Measurements from ENCODE around the gene EEF1E1.

Gene EEF1E1

GRCh38 chr6:8110725-8111124 lies 8.4 kb upstream of the EEF1E1 start:
- Histone ChIP-seq H3K4me1 (ENCODE audit: control insufficient read depth, insufficient read depth, low read length) (no peaks in the 10 kb centered on the region), H3K9ac (ENCODE audit: low read length) (no peak overlapping the region), H3K27ac (ENCODE audit: low read depth, low read length) (no peak overlapping the region), H3K36me3 (ENCODE audit: control insufficient read depth, insufficient read depth, low read length) (no peaks in the 10 kb centered on the region), H3K4me3 (ENCODE audit: low read length) (no peak overlapping the region), H3K27me3 (ENCODE audit: control insufficient read depth, insufficient read depth, low read length) (no peaks in the 10 kb centered on the region)

- H3K27me3 ChIP-seq (ENCODE audit: control insufficient read depth, insufficient read depth, low read length) = no peaks in the 10 kb centered on the region
- no peak overlapping the region for H3K9ac ChIP-seq (ENCODE audit: low read length)
These were observed 7.9 kb upstream of the EEF1E1 start for GRCh38 chr6:8110117-8110721.

GRCh38 chr6:8108759-8109539 lies 6.6 kb upstream of the EEF1E1 start:
- no peak overlapping the region for H3K27ac ChIP-seq (ENCODE audit: low read depth, low read length)

More at GRCh38 chr6:8110117-8110721, 7.9 kb upstream of the EEF1E1 start:
- no peak overlapping the region for H3K4me3 ChIP-seq (ENCODE audit: low read length)
- H3K36me3 ChIP-seq (ENCODE audit: control insufficient read depth, insufficient read depth, low read length) = no peaks in the 10 kb centered on the region
- no peaks in the 10 kb centered on the region for H3K4me1 ChIP-seq (ENCODE audit: control insufficient read depth, insufficient read depth, low read length)
- H3K27ac ChIP-seq (ENCODE audit: low read depth, low read length) = no peak overlapping the region

GRCh38 chr6:8108031-8108660 lies 5.8 kb upstream of the EEF1E1 start:
- Histone ChIP-seq H3K36me3 (ENCODE audit: control insufficient read depth, insufficient read depth, low read length) (no peaks in the 10 kb centered on the region), H3K4me1 (ENCODE audit: control insufficient read depth, insufficient read depth, low read length) (no peaks in the 10 kb centered on the region), H3K4me3 (ENCODE audit: low read length) (no peak overlapping the region), H3K27me3 (ENCODE audit: control insufficient read depth, insufficient read depth, low read length) (no peaks in the 10 kb centered on the region), H3K9ac (ENCODE audit: low read length) (no peak overlapping the region), H3K27ac (ENCODE audit: low read depth, low read length) (no peak overlapping the region)

More at GRCh38 chr6:8108759-8109539, 6.6 kb upstream of the EEF1E1 start:
- no peaks in the 10 kb centered on the region for H3K4me1 ChIP-seq (ENCODE audit: control insufficient read depth, insufficient read depth, low read length)
- no peaks in the 10 kb centered on the region for H3K27me3 ChIP-seq (ENCODE audit: control insufficient read depth, insufficient read depth, low read length)
- H3K4me3 ChIP-seq (ENCODE audit: low read length) = no peak overlapping the region
- no peaks in the 10 kb centered on the region for H3K36me3 ChIP-seq (ENCODE audit: control insufficient read depth, insufficient read depth, low read length)
- no peak overlapping the region for H3K9ac ChIP-seq (ENCODE audit: low read length)

GRCh38 chr6:8105791-8106190 lies 3.4 kb upstream of the EEF1E1 start:
- H3K9ac ChIP-seq (ENCODE audit: low read length) = no peak overlapping the region
- H3K27ac ChIP-seq (ENCODE audit: low read depth, low read length) = no peak overlapping the region
- H3K27me3 ChIP-seq (ENCODE audit: control insufficient read depth, insufficient read depth, low read length) = no peaks in the 10 kb centered on the region
- no peak overlapping the region for H3K4me3 ChIP-seq (ENCODE audit: low read length)
- H3K36me3 ChIP-seq (ENCODE audit: control insufficient read depth, insufficient read depth, low read length) = no peaks in the 10 kb centered on the region
- H3K4me1 ChIP-seq (ENCODE audit: control insufficient read depth, insufficient read depth, low read length) = peaks cover 3% of the 10 kb centered on the region

- Histone ChIP-seq H3K27me3 (ENCODE audit: control insufficient read depth, insufficient read depth, low read length) (no peaks in the 10 kb centered on the region), H3K4me3 (ENCODE audit: low read length) (no peak overlapping the region), H3K4me1 (ENCODE audit: control insufficient read depth, insufficient read depth, low read length) (peaks cover 3% of the 10 kb centered on the region), H3K9ac (ENCODE audit: low read length) (no peak overlapping the region), H3K27ac (ENCODE audit: low read depth, low read length) (no peak overlapping the region), H3K36me3 (ENCODE audit: control insufficient read depth, insufficient read depth, low read length) (no peaks in the 10 kb centered on the region)
These were observed 1.4 kb upstream of the EEF1E1 start for GRCh38 chr6:8103726-8104125.

- no peak overlapping the region for H3K27ac ChIP-seq (ENCODE audit: low read depth, low read length)
- peaks cover 3% of the 10 kb centered on the region for H3K4me1 ChIP-seq (ENCODE audit: control insufficient read depth, insufficient read depth, low read length)
- H3K27me3 ChIP-seq (ENCODE audit: control insufficient read depth, insufficient read depth, low read length) = no peaks in the 10 kb centered on the region
- H3K36me3 ChIP-seq (ENCODE audit: control insufficient read depth, insufficient read depth, low read length) = peaks cover 2% of the 10 kb centered on the region
- no peak overlapping the region for H3K9ac ChIP-seq (ENCODE audit: low read length)
- no peak overlapping the region for H3K4me3 ChIP-seq (ENCODE audit: low read length)
These were observed 2.0 kb downstream of the EEF1E1 start for GRCh38 chr6:8100159-8100854.

- H3K9ac ChIP-seq (ENCODE audit: low read length) = no peak overlapping the region
These were observed 11.7 kb downstream of the EEF1E1 start for GRCh38 chr6:8090650-8091049.

GRCh38 chr6:8088886-8089285 lies 13.5 kb downstream of the EEF1E1 start:
- no peak overlapping the region for H3K4me3 ChIP-seq (ENCODE audit: low read length)
- no peak overlapping the region for H3K27ac ChIP-seq (ENCODE audit: low read depth, low read length)
- no peaks in the 10 kb centered on the region for H3K4me1 ChIP-seq (ENCODE audit: control insufficient read depth, insufficient read depth, low read length)
- H3K9ac ChIP-seq (ENCODE audit: low read length) = no peak overlapping the region
- no peaks in the 10 kb centered on the region for H3K27me3 ChIP-seq (ENCODE audit: control insufficient read depth, insufficient read depth, low read length)
- peaks cover 17% of the 10 kb centered on the region for H3K36me3 ChIP-seq (ENCODE audit: control insufficient read depth, insufficient read depth, low read length)

More at GRCh38 chr6:8090650-8091049, 11.7 kb downstream of the EEF1E1 start:
- Histone ChIP-seq H3K36me3 (ENCODE audit: control insufficient read depth, insufficient read depth, low read length) (peaks cover 17% of the 10 kb centered on the region), H3K4me3 (ENCODE audit: low read length) (no peak overlapping the region), H3K27me3 (ENCODE audit: control insufficient read depth, insufficient read depth, low read length) (no peaks in the 10 kb centered on the region), H3K27ac (ENCODE audit: low read depth, low read length) (no peak overlapping the region), H3K4me1 (ENCODE audit: control insufficient read depth, insufficient read depth, low read length) (no peaks in the 10 kb centered on the region)

DNA sequence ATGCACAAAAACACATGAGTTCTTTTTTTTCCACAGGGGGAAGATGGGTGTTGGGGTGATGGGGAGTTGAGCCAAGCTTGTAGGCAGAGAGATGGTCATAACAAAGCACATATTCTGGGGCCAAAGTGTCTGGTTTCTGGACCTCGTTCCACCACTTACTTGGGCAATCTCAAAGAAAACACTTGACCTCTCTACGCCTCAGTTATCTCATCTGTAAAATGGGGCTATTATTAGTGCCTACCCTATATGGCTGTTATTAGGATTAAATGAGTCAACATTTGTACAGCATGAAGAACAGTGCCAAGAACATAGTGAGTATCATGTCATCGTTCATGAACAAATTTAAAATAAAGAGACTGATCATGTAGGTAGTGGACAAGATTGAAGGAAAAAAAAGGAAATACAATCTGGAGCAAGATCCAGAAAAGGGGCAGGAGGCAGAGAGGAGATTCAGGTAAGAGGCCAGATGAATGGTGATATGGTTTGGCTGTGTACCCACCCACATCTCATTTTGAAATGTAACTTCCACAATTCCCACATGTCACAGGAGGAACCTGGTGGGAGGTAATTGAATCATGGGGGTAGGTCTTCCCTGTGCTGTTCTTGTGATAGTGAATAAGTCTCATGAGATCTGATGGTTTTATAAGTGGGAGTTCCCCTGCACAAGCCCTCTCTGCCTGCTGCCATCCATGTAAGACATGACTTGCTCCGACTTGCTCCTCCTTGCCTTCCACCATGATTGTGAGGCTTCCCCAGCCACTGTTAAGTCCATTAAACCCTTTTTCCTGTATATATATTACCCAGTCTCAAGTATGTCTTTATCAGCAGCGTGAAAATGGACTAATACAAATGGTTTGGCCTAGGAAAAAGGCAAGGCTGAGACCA lies 14.2 kb downstream of the EEF1E1 start:
- H3K27ac ChIP-seq (ENCODE audit: low read depth, low read length) = no peak overlapping the region
- H3K4me3 ChIP-seq (ENCODE audit: low read length) = no peak overlapping the region
- H3K27me3 ChIP-seq (ENCODE audit: control insufficient read depth, insufficient read depth, low read length) = no peaks in the 10 kb centered on the region
- no peaks in the 10 kb centered on the region for H3K4me1 ChIP-seq (ENCODE audit: control insufficient read depth, insufficient read depth, low read length)
- peaks cover 17% of the 10 kb centered on the region for H3K36me3 ChIP-seq (ENCODE audit: control insufficient read depth, insufficient read depth, low read length)
- H3K9ac ChIP-seq (ENCODE audit: low read length) = no peak overlapping the region

DNA sequence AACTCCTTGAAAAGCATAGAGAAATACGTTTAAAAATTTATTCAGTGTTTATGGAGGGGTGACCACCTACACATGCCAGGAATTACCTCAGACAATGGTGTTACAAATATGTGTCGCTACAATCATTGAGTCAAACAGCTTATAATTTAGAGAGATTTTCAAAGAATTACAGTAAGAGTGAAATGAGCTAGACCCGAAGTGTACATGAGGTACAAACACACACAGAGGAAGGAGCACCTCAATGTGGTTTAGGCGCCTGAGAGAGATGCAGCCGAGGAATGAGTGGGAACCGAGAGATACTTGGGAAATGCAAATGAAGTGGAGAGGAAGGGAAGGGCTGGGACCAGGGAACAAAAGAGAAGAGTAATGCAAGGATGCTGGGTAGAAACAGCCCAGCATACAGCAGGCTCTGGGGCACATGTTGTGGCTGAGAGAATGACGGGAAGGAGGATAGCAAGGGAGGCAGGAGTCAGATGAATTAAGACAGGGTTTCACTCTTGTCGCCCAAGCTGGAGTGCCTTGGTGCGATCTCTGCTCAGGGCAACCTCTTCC lies 15.5 kb downstream of the EEF1E1 start:
- Histone ChIP-seq H3K9ac (ENCODE audit: low read length) (no peak overlapping the region), H3K27me3 (ENCODE audit: control insufficient read depth, insufficient read depth, low read length) (no peaks in the 10 kb centered on the region), H3K4me1 (ENCODE audit: control insufficient read depth, insufficient read depth, low read length) (no peaks in the 10 kb centered on the region), H3K36me3 (ENCODE audit: control insufficient read depth, insufficient read depth, low read length) (peaks cover 17% of the 10 kb centered on the region), H3K27ac (ENCODE audit: low read depth, low read length) (no peak overlapping the region), H3K4me3 (ENCODE audit: low read length) (no peak overlapping the region)

All from rectal smooth muscle tissue (tissue), 1 donor.